Measurements from ENCODE around the gene GAS5. TPM values are rescaled to one million over a fixed set of nuclear protein-coding genes. Genes with fewer than 3 reads are reported as not detected.
A peak's percentile ranks its signal among the peaks of the same experiment; 100 is the strongest.
"Not testable (repeated sequence)": the region's sequence is repeated elsewhere in the genome, so short reads cannot be mapped to it uniquely, and the experiment has no call there.

The GAS5 gene
- total RNA-seq (2014; rRNA removed; shearing (Covaris generic)), result 490 and 492 TPM in 2 replicates

DNA sequence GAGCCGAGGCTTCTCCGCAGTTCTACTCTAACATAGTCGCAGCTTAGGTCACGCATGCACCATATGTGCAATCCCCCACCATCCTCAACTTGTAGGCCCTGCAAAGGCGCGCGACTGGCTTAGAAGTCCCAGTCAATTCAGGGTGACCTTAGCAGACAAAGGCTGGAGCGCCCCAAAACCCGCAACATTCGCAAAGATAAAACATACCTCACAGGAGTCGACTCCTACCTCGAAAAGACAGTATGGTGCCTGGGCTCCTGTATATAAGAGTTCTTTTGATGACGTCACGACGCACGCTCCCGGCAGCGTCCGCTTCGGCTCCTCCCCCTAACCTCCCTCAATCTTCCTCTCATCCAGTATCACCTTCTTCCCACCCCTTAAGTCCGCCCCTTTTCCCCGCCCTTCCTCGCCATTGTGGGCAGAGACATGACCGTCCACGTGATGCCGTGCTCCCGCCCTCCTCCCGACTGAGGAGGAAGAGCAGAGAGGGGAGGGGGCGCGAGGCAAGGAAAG, at the start of gene GAS5:
GAS5 (minus strand) TSS at position 237 of the 513 bp plus-strand sequence.
- DNase-seq (ENCODE audit: low spot score), result peak; percentile 100
- in situ Hi-C loops (cut with HindIII; ENCODE audit: low sequenced_read_pairs), result no loop called here

DNA sequence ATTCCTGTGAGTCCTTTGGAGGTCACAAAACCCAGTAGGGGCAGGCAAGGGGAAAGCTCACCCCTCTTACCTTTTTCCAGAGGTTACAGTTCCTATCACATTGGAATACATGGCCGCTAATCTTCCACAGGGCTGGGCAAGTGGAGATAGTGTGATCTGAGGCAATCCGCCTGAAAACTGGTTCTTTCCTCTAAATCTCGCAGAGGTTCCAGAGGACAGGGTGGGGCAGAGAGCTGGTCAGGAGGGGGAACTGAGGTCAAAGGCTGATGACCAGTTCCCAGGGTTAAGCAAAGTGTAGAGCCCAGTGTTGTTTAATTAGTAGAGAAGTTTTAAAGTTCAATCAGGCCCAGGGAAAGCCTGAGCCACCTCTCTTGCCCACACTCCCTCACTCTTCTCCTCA, 49.4 kb upstream of the GAS5 start, which contains the start of gene SERPINC1:
SERPINC1 (minus strand) TSS at position 179 of the 400 bp plus-strand sequence; CDS start at position 111, 68 bp downstream.
- in situ Hi-C loops (cut with HindIII; ENCODE audit: low sequenced_read_pairs), result no loop called here
- no peak for DNase-seq (ENCODE audit: low spot score)

DNA sequence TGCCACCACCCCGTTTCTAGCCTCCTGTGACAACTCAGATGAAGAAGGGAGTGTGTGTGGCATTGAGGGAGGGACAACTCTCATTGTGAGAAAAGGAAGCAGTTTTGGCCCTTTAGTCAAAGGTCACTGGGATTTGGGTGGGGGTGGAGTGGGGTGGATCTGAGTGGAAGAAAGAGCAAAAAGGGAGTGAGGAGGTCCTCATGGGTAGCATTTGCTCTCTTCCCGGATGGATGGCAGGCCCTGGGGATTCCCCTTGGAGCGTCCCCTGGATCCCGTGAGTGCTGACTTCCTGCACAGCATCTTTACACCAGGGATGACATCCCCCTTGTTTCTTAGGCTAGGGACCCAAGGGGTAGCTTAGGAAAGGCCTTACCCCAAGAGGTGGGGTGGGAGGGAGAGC, 48.9 kb upstream of the GAS5 start:
- no peak for DNase-seq (ENCODE audit: low spot score)
- in situ Hi-C loops (cut with HindIII; ENCODE audit: low sequenced_read_pairs), result no loop called here

DNA sequence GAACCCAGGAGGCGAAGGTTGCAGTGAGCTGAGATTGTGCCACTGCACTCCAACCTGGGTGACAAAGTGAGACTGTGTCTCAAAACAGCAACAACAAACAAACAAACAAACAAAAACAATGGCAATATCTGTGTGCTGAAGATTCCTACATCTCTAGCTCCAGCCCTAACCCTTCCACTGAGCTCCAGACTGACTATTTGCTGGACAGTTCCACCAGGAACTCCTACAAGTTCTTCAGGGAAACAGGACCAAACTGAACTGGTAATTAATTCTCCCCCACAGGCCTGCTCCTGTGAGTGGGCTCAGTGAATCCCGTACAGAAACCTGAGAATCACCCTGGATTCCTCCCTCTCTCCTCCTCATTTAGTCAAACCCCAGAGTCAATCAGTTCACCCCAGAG, 47.8 kb upstream of the GAS5 start:
- in situ Hi-C loops (cut with HindIII; ENCODE audit: low sequenced_read_pairs), result no loop called here
- no peak for DNase-seq (ENCODE audit: low spot score)

DNA sequence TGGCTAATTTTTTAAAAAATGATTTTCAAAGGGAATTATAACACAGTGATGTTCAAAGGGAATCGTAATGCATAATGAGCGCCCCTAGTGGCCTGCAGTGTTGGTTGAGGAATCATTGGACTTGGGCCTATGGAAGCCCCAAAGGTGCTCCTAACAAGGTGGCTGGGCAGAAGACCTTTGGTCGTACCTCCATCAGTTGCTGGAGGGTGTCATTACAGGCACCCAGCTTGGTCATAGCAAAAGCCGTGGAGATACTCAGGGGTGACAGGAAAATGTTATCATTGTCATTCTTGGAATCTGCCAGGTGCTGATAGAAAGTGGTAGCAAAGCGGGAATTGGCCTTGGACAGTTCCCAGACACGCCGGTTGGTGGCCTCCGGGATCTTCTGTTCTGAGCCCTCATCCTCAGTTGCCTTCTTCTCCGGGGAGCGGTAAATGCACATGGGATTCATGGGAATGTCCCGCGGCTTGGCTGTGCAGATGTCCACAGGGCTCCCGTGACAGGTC, 46.6 kb upstream of the GAS5 start:
- no peak for DNase-seq (ENCODE audit: low spot score)
- in situ Hi-C loops (cut with HindIII; ENCODE audit: low sequenced_read_pairs), result no loop called here

DNA sequence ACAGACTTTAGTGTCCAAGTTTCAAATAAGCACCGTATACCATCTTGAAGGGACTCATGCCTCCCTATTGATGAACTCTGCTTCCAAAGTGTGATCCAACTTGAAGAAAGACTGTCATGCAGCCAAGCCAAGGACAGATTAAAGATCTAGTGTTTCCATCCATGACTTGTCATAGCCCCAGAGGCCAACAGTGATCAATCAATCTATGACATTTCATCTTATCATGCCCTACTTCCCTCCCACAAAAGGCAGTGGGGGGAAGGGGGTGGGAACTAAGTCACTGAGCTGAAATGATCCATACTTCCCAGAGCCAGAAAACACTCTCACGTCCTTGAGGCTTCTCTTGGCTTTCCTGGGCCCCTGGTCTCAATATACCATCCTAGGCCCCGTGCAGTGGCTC, 45.3 kb upstream of the GAS5 start:
- in situ Hi-C loops (cut with HindIII; ENCODE audit: low sequenced_read_pairs), result no loop called here
- DNase-seq (ENCODE audit: low spot score), result no peak

DNA sequence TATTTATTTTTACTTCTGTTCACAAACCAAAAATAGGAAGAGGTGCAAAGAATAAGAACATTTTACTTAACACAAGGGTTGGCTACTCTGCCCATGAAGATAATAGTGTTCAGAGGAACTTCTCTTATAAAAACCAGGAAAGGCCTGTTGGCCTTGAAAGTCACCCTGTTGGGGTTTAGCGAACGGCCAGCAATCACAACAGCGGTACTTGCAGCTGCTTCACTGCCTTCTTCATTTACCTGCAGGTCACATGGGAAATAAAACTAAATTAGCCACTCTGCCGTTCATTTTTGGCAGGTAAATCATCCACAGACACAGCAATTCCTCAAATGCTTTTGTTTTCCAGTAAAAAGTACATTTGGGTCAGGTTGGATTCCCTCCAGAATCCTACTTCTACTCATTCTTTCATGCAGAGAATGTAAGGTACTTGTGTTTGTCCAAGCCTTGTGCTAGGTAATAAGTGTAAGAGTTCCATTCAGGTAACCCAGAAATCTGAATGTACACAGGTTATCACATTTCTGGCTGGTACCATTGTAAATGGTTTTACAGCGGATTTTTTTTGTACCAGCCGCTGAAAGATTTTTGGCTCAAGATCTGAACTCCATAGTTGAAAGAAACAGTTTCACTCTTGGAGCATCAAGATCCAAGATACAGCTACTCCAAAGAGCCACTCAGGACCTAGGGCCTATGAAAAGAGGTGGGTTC, 36.2 kb upstream of the GAS5 start:
- in situ Hi-C loops (cut with HindIII; ENCODE audit: low sequenced_read_pairs), result no loop called here
- no peak for DNase-seq (ENCODE audit: low spot score)

DNA sequence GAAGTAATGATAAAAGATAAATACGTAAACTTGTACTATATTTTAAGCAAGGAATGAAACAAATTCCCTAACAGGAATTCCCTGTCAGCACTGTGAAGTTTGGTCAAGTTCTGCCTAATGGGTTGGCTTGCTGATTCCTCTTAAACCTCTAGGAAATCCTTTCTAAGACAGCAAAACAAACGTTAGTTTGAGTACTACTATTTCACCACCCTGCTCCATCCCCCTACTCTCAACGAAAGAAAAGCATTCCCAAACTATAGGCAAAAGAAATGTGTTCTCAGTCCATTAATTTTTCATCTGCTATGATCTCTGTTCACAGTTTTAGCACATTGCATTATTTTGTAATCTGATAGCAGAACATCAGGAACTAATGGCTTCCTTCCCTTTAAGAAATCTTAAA, 33.2 kb upstream of the GAS5 start:
- DNase-seq (ENCODE audit: low spot score), result no peak
- in situ Hi-C loops (cut with HindIII; ENCODE audit: low sequenced_read_pairs), result no loop called here

DNA sequence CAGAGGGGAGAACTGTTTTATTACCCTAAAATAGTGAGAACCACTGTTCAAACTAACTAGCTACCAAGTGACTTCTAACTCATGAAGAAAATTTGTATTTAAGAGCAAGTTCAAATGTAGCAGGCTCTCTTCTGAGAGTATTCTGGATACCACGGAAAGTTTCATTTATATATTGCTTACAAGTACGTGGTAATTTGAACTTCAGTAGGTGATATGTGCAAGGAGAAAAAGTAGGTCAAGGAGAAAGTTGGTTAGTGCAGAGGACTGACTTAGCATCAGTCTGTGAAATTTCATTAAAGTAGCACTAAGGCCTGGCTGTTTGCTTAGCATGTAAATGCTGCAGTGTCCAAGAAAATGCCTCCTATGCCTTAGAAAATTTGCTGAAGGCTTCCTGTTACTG, 32.6 kb upstream of the GAS5 start:
- in situ Hi-C loops (cut with HindIII; ENCODE audit: low sequenced_read_pairs), result no loop called here
- no peak for DNase-seq (ENCODE audit: low spot score)

DNA sequence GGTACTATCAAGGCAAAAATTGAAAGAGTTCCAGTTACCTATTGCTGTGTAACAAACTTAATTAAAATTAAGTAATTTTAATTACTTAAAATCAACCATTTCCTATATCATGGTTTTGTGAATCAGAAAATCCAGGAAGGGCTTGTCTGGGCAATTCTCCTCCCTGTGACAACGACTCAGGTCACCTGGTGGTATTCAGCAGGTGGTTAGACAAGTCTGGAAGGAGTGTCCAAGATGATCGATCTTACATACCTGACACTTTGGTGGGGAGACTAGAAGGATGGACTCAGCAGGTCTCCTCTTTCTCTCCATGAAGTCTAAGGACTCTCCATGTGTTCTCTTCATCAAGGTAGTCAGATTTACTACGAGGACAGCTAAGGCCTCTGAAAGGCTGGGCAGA, 26.4 kb upstream of the GAS5 start:
- DNase-seq (ENCODE audit: low spot score), result no peak
- in situ Hi-C loops (cut with HindIII; ENCODE audit: low sequenced_read_pairs), result no loop called here

DNA sequence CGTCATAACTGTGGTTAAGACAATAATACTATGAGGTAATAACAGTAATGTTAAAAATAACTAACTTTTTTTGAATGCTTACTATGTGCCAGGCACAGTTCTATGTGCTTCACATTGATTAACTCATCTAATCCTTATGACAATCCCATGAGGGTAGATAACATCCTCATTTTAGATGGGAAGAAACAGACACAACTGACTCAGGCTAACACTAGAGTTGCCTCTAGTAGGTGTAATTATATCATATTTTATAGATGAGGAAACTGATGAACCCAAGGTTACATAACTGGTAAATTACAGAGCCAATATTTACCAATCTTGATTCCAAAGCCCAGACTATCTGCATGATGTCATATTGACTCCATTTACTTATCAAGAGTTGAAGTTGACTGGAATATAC, 25.8 kb upstream of the GAS5 start:
- no peak for DNase-seq (ENCODE audit: low spot score)
- in situ Hi-C loops (cut with HindIII; ENCODE audit: low sequenced_read_pairs), result no loop called here

DNA sequence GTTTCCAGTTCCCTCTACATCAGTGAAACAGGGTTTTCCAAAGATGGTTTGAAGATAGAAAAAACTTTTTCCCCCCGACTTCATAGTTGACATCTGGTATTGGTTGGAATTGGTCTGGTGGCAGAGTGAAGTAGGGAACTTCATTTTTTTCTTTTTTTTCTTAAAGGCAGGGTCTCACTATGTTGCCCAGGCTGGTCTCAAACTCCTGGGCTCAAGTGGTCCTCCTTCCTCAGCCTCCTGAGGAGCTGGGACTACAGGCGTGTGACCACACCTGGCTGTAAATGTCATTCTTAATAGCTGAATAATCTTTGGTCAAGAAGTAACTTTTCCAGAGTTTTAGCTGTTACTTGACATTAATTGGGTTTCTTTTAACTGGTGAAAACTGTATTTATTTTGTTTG, 22.1 kb upstream of the GAS5 start:
- in situ Hi-C loops (cut with HindIII; ENCODE audit: low sequenced_read_pairs), result no loop called here
- no peak for DNase-seq (ENCODE audit: low spot score)

DNA sequence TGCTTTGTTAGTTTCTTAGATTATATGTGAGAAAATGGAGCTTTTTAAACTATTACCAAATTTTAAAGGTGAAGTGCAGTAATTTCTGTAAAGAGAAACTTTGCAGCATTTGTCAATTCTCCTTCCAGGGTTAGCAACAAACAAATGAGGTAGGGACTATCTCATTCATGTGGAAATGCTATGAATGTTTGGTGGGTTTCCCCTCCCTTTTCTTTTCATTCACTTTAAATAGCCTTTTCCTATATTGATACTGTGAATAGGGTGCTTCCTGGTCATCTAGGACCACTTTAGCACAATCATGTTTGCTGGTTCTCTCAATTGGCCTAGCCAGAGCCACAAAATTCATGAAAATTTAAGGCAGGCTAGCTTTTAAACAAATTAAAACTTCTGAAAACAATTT, 21.0 kb upstream of the GAS5 start:
- no peak for DNase-seq (ENCODE audit: low spot score)
- in situ Hi-C loops (cut with HindIII; ENCODE audit: low sequenced_read_pairs), result no loop called here

DNA sequence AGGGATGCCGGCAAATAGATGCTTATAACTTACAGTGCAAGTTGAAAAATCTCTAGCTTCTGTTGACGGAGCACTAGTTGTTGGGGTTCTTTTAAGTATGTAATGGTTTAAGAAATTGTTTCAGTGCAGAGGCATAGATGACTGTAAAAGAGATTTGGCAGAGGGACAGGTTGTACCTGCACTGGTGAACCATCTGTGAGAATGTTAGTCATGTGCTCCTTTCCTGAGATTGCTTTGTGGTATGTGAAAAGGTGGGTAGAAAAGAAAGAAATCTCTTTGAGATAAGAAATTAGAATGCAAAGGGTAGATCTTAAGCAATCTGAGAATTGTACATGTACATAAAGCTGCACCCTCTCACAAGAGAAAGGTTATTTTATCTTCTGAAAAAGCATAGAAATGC, 19.8 kb upstream of the GAS5 start:
- in situ Hi-C loops (cut with HindIII; ENCODE audit: low sequenced_read_pairs), result no loop called here
- no peak for DNase-seq (ENCODE audit: low spot score)

DNA sequence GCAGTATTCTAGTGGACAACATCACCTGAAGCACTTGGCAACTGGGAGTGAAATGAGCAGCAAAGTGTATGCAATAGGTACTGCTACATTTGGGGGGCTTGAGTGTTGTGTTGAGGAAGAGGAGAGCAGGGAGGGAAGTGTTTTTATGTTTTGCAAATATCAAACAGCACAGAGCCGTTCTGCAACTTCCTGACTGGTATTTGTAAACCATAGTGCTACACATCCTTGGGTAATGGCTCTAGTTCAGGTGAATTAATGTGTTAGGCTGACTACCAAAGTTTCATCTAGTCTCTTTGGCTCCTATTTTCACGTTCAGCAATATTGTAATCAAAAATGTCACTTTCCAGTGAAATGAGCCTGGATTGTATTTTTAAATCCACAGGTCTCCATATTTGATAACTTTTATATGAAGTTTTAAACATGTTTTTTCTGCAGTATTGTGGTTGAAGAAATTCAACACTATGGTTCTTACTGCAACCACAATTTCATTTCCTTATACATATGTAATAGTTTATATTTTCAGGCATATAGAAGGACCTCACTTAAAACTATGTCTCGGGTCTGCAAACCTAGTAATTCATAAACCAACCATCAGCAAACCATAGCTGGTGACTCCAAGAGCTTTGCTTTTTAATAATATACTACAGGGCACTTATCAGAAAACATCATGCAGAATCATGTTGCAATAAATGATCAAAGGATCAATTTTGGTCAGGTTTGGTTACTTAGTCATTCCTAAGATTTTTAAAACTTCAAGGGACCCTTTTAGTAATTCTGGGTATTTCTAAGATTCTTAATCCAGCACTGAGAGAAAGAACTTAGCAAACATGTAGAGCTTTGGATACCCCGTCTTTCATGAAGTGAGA, 19.2 kb upstream of the GAS5 start:
- in situ Hi-C loops (cut with HindIII; ENCODE audit: low sequenced_read_pairs), result no loop called here
- no peak for DNase-seq (ENCODE audit: low spot score)

DNA sequence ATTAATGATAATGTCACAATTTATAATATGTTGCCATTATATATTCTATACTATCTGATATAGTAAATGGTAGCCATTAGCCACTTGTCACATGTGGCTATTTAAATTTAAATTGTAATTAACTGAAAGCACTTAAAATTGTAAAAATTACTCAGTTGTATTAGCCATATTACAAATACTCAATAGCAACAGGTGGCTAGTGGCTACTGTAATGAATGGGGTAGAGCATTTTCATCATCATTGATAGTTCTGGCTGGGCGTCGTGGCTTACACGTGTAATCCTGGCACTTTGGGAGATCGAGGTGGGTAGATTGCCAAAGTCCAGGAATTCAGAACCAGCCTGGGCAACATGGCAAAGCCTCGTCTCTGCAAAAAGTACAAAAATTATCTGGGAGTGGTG, 16.9 kb upstream of the GAS5 start:
- no peak for DNase-seq (ENCODE audit: low spot score)
- in situ Hi-C loops (cut with HindIII; ENCODE audit: low sequenced_read_pairs), result no loop called here

DNA sequence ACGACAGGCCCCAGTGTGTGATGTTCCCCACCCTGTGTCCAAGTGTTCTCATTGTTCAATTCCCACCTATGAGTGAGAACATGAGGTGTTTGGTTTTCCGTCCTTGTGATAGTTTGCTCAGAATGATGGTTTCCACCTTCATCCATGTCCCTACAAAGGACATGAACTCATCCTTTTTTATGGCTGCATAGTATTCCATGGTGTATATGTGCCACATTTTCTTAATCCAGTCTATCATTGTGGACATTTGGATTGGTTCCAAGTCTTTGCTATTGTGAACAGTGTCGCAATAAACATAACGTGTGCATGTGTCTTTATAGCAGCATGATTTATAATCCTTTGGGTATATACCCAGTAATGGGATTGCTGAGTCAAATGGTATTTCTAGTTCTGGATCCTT, 13.3 kb upstream of the GAS5 start:
- DNase-seq (ENCODE audit: low spot score); in situ Hi-C loops (cut with HindIII; ENCODE audit: low sequenced_read_pairs): not testable (repeated sequence)

DNA sequence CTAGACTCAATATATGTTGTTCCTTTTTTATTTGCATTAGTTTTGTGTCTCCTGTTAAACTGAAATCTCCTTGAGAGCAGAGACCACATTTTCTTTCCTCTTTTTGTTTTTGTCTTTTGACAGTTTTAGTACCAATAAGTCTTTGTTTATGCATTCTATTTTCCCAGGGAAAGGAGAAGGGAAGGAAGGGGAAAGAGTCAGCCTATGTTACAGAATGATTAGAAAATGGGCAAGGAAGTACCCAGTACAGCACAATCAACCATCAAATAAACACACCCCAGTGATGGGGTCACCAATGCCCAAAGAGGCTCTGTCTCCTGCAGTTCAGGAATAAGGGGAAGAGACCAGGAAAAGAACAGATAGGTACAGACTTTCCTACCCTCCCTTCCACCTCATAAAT, 10.5 kb upstream of the GAS5 start:
- in situ Hi-C loops (cut with HindIII; ENCODE audit: low sequenced_read_pairs), result loop anchor here (10.0 kb wide), 1 partner anchor 47 kb away; no protein-coding TSS in a partner anchor
- no peak for DNase-seq (ENCODE audit: low spot score)

DNA sequence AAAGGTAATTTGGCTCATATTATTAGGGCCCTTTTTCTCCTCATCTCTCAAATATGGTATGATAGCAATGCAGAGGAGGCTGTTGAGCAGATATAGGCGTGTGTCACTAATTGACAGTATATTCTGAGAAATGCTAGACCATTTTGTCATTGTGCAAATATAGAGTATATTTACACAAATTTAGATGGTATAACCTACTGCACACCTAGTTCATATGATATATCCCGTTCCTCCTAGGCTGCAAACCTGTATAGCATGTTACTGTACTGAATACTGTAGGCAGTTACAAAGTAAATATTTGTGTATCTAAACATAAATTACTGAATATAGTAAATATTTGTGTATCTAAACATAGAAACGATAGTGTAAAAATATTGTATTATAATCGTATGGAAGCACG, 8.9 kb upstream of the GAS5 start:
- in situ Hi-C loops (cut with HindIII; ENCODE audit: low sequenced_read_pairs), result loop anchor here (10.0 kb wide), 1 partner anchor 48 kb away; no protein-coding TSS in a partner anchor
- DNase-seq (ENCODE audit: low spot score), result no peak

DNA sequence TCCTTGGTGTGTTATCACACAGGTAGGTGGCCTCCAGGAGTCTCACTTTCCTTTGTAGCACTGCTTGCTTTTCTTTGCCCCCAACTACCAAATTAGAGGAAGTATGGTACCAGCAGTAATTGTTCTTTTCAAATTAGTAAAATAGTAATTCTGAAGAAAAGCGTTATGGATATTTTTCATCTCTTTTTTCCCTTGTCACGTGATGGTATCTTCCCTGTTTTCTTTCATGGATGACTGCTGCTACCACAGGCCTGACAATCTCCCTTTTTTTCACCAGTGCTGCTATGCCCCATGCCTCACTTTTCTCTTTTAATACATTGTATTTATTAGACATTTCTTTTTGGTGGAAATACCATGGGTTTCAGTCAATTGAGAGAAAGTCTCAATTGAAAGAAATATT, 3.7 kb upstream of the GAS5 start:
- in situ Hi-C loops (cut with HindIII; ENCODE audit: low sequenced_read_pairs), result loop anchor here (10.0 kb wide), 1 partner anchor 53 kb away; no protein-coding TSS in a partner anchor
- no peak for DNase-seq (ENCODE audit: low spot score)
